GM18519 (cell line): ENCODE measurements around the gene ORAI1.
"Not testable (repeated sequence)": the region's sequence is repeated elsewhere in the genome, so short reads cannot be mapped to it uniquely, and the experiment has no call there.

Experiments used
- ATAC-seq: cut with Tn5 transposase; IDR thresholded peaks from one replicate; pipeline ENCODE4 v1.9.1; 2021; ENCODE audit warnings: mild to moderate bottlenecking, moderate library complexity; ENCODE audit not compliant: unreplicated experiment, low FRiP score

The ORAI1 gene

DNA sequence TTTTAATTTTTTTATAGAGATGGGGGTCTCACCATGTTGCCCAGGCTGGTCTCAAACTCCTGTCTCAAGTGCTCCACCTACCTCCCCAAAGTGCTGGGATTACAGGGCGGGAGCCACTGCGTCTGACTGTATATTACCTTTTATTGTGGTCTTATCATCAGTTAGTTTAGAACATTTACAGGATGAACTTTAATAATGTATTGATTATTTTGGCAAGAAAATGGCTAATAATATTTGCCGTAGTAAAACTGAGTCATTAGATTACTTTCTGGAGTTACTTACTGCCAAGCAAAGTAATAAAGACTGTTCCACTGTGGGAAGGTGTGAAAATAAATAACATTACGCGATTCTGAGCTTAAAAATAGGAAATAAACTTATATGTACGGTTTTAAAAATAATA is 23.6 kb upstream of the ORAI1 start:
- ATAC-seq, result no peak

DNA sequence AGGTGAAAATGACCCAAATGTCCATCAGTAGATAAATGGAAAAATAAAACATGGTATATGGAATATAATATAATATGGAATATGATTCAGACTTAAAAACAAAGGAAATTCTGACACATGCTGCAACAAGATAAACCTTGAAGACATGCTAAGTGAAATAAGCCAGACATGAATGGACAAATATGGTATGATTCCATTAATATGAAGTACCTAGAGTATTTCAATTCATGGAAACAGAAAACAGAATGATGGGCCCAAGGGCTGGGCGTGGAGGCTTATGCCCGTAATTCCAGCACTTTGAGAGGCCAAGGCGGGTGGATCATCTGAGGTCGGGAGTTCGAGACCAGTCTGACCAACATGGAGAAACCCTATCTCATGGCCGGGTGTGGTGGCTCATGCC is 22.7 kb upstream of the ORAI1 start:
- no peak for ATAC-seq

DNA sequence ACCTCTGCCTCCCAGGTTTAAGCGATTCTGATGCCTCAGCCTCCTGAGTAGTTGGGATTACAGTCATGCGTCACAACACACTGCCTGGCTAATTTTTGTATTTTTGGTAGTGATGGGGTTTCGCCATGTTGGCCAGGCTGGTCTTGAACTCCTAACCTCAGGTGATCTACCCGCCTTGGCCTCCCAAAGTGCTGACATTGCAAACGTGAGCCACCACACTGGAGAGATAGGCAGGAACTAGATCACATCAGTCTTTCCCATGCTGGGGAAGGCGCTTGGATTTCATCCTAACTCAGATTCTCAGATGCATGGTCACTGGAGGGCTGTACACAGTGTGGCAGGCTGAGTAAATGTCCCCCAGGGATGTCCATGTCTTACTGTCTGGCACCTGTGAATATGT is 18.0 kb upstream of the ORAI1 start:
- ATAC-seq, result no peak

DNA sequence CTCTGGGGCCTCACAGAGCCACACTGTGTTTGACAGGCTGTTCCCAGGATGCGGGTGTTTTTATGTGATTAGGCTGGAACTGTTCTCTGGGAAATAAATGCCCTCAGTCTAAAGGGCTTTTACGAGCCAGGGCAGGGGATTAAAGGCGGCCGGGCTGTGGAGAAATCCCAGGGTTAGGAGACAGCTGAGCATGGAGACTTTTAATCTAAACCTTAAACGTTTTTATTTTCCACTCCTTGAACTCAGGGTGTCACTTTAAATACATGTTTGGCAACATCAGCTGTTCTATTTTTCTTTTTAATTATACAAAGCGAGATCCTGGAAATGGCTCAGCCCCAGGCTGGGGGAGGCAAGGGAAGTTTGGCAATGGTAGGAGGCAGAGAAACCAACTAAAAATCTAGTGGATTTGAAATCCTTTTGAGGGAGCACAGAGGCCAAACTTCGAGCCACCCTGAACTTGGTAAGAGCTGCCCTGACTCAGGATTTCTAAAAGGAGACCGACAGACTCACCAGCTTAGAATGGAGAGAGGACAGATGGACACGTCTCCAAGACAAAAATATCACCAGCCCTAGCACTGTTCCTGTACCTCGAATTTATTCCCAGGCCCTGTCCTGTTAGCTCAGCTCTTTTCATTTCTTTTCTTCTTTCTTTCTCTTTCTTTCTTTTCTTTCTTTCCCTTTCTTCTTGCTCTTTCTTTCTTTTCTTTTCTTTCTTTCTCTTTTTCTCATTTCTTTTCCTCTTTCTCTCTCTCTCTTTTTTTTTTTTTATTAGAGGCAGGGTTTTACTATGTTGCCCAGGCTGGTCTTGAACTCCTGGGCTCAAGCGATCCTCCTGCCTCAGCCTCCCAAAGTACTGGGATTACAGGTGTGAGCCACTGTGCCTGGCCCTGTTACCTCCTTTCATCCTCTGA is 15.8 kb upstream of the ORAI1 start:
- no peak for ATAC-seq

- no peak for ATAC-seq
These were observed 15.0 kb upstream of the ORAI1 start for GRCh38 chr12:121611306-121611705.

- ATAC-seq, result no peak
These were observed 12.9 kb upstream of the ORAI1 start for GRCh38 chr12:121613462-121613861.

- no peak for ATAC-seq
These were observed 11.4 kb upstream of the ORAI1 start for GRCh38 chr12:121614872-121615467.

- ATAC-seq, result no peak
These were observed 7.6 kb upstream of the ORAI1 start for GRCh38 chr12:121618659-121619233.

DNA sequence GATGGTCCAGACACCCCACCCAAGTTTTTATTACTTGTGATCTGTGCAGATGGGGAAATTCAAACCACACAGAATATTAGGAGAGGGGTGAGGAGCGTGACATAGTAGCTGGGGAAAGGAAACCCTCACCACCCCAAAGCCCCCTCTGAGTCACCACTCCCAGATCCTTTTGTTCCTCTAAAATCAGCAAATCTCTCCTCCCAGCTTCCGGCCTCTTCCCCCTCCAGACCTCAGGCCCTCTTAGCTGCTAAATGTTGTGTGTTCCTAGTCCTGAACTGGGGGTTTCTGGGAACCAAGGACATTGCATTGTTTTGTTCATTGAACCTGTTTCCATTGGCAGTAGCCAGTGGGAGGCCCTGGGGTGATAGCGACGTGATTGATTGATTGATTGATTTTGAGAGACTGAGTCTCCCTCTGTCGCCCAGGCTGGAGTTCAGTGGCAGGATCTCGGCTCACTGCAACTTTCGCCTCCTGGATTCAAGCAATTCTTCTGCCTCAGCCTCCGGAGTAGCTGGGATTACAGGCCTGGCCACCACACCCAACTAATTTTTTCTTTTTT is 5.9 kb upstream of the ORAI1 start:
- no peak for ATAC-seq

- ATAC-seq, result peak; percentile 26
These were observed 717 bp downstream of the ORAI1 start for GRCh38 chr12:121626853-121627640.

GRCh38 chr12:121628037-121628436 is 1.7 kb downstream of the ORAI1 start:
- ATAC-seq, result no peak

GRCh38 chr12:121628536-121628935 is 2.2 kb downstream of the ORAI1 start:
- no peak for ATAC-seq

GRCh38 chr12:121630791-121631355 is 4.5 kb downstream of the ORAI1 start:
- no peak for ATAC-seq

GRCh38 chr12:121632069-121632970 is 6.0 kb downstream of the ORAI1 start:
- ATAC-seq, result no peak

DNA sequence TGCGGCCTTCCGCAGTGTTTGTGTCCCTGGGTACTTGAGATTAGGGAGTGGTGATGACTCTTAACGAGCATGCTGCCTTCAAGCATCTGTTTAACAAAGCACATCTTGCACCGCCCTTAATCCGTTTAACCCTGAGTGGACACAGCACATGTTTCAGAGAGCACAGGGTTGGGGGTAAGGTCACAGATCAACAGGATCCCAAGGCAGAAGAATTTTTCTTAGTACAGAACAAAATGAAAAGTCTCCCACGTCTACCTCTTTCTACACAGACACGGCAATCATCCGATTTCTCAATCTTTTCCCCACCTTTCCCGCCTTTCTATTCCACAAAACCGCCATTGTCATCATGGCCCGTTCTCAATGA is 7.5 kb downstream of the ORAI1 start:
- ATAC-seq, result not testable (repeated sequence)

DNA sequence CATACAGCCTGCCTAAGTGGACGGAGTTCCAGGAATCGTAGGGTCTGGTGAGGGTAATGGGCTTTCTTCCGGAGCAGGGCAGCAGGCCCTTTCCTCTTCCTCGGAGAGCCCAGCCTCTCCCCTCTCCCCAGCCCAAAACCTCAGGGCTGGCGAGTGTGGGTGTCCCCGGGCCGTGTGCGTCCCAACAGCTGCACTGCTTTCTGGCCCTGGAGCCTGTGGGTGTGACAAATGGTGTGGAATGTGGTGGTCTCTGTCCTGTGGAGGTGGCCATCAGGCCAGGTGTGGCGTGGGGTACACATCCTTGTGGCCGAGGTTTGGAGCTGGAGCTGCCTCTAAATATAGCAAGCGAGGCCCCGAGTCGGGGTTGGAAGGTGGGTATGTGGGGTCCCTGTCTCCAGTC is 8.5 kb downstream of the ORAI1 start:
- no peak for ATAC-seq

- no peak for ATAC-seq
These were observed 11.0 kb downstream of the ORAI1 start for GRCh38 chr12:121637231-121637914.

DNA sequence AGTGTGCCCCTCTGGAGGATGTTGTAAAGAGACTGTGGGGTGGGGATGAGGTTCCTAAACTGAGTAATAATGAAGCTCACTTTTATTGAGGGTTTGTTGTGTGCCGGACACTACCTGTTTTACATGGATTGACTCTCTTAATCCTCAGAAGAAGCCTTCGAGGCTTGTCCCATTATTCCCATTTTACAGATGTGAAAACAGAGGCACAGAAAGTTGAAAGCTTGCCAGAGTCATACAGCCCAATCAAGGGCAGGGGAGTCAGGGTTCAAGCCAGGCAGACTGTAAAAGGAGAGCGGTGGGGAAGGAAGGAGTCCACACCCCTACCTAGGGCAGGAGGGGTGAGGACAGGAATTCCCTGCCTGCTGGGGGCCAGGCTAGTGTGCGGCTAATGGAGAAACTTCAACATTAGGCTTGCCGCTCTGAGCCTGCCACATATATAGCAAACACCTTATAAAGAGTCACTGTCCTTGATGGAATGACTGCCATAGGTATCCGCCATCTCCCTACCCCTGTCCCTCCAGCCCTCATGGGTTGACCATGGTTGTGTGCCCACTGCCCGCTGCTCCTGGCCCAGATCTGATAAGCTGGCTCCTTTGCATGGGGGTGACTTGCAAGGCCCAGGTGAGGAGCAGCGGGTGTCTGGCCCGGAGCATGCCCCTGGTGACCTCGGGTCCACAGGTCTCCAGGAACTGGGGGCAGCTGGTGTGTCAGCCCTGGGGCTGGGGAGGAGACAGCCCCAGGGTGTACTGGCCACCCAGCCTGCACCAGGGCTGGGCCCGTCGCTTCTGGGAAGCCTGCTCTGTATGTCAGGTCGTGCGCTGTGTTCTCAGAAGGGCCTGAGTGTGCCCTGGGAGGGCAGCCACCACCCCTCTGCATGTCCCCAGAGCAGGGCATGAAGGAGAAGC is 12.2 kb downstream of the ORAI1 start:
- ATAC-seq, result no peak
